GM12801 (cell line): ENCODE measurements around the gene EDEM3.

Source experiments
- TF ChIP-seq, protein P1 (sequence below): IDR thresholded peaks from one replicate; pipeline ENCODE4 v1.5.1; 2011; ENCODE audit warnings: control low read depth; ENCODE audit not compliant: insufficient read length; ENCODE audit errors: extremely low read depth

EDEM3 gene

DNA sequence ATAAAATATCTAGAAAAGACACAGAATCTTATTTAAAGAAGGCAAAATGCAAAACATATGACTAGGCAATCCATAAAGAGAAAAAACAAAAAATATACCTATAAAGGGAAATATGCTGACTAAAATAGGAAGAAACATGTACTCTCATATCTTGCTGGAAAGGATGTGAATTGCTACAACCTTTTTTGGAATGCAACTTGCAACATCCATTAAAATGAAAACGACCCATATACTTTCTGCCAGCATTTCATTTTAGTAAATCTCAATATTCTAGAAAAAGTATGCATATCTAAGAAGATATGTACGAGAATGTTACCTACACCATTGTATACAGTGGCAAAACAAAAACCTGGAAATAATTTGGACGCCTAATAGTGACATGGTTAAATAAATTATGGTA, 56.6 kb downstream of the EDEM3 start:
- TF ChIP-seq, protein P1, sequence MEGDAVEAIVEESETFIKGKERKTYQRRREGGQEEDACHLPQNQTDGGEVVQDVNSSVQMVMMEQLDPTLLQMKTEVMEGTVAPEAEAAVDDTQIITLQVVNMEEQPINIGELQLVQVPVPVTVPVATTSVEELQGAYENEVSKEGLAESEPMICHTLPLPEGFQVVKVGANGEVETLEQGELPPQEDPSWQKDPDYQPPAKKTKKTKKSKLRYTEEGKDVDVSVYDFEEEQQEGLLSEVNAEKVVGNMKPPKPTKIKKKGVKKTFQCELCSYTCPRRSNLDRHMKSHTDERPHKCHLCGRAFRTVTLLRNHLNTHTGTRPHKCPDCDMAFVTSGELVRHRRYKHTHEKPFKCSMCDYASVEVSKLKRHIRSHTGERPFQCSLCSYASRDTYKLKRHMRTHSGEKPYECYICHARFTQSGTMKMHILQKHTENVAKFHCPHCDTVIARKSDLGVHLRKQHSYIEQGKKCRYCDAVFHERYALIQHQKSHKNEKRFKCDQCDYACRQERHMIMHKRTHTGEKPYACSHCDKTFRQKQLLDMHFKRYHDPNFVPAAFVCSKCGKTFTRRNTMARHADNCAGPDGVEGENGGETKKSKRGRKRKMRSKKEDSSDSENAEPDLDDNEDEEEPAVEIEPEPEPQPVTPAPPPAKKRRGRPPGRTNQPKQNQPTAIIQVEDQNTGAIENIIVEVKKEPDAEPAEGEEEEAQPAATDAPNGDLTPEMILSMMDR = no peak

DNA sequence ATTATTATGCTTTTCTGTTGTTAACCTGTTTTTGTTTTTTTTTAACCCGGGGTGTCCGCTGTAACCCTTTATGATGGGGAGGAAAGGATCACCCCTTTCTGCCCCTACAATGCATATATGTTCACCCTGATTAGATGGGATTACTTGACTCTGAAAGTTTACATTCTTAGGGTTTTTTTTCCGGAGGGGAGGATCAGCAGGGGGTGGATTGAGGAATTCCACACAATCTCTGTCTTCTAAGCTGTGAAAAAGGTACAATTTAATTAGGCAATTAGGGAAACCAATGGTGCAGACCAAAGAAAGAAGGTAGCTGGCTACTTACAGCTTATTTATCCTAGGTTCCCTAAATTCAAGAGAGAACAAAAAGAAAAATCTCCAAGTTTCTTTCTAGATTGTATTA, 58.3 kb downstream of the EDEM3 start:
- TF ChIP-seq, protein P1 = no peak

DNA sequence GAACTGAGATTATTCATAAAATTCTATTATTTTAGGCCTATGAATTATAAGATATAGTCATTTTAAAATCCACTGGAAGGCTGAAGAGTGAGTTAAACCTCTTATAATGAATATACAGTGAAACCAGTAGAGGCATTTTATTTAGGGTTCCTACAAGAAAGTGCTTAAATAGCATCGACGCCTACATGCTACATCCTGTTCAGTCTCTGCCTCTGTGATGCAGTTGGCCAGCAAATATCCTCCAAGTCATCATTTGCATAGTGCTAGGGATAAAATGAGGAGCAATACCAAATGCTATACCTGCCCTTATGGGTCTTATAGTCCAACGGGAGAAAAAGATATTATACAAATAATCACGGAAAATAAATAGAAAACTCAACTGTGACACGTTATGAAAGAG, 59.6 kb downstream of the EDEM3 start:
- TF ChIP-seq, protein P1 = no peak

DNA sequence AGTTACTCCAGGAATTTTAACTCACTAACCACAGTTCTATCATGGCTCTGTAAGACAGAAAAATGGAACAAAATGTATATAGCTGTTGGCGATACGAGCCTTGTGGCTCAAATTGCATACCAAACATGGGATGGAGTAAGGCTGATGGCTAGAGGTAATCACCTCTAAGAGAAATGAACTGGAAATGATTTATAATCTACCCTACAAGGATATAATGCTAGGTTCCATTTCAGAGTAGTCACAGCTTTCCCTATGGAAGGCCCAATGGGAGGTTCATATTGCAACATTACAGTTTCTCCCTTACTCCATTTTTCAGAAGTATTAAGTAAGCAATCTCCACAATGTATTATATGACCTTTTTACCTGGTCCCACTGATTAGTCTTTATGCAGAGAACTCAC, 61.6 kb downstream of the EDEM3 start:
- TF ChIP-seq, protein P1 = no peak

DNA sequence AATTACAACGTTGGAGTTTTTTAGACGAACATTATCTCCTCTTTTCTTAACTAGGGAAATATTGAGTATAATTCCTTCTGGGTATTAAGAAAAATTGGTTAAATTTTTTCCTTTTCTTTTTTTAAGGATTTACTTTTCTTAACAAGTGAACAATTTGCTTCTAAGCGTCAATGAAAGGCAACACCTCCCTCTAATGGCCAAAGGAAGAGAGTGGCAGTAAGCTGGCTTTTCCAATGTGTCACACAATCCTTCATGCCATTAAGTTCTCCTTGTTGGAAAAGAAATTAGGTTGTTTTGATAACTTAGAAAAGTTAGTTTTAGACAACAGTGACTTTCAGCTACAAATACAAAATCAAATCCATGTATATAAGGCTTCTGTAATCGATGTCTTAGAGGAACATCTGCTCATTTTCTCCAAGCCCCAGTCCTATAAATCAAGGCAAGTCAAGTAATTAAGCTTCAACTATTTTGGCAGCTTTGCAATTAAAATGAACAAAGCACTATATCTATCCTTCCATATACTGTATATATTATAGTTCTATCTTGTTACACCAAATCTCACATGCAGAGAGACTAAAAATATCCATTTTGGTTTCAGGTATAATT, 62.8 kb downstream of the EDEM3 start:
- TF ChIP-seq, protein P1 = no peak

DNA sequence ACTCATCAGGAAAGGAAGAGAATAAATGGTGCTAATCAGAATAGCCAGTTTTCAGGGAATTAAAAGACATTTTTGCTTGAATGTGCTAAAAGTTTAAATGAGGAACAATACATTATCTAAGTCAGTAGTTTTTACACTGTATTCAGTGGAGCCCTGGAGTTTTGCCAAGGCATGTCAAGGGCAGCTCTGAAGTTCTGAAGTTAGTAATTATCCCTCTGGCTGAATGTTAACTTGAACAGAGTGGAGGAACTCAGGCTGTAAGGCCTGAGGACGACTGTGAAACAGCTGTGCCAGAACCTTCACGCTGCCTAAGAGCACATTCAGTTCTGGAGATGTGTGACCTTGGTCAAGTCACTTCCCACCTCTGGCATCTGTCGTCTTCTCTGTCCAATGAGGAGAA, 68.1 kb downstream of the EDEM3 start:
- TF ChIP-seq, protein P1 = no peak

DNA sequence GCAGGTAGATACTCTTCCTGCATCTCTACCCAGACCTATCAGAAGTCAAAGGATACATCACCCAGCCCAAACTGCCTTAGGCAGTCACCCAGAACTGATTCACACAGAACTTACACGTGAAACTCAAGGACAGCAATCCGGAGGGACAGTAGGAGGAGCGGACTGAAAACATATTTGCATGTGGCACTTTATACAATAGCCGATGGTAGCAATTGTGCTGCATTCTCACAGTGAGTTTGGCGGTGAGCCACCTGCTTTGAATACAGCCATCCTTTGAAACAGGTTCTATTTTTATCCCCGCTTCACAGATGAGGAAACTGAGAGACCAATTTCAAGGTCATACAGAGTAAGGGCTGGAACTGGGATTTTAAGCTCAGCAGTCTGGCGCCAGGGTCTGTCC, 69.5 kb downstream of the EDEM3 start:
- TF ChIP-seq, protein P1 = no peak
